Pancreas (tissue), 10 donors: ENCODE data around the gene HMGCL. TPM values are rescaled to one million over a fixed set of nuclear protein-coding genes. Genes with fewer than 3 reads are reported as not detected.

ENCODE experiments used
- ATAC-seq, 4 donors: fragments of 200-7000 bp; cut with Tn5 transposase; one replicate each; pipeline versions ENCODE4 v1.8.0 to v1.9.1; 2020; ENCODE audit warnings: mild to moderate bottlenecking in 4 of 4, moderate library complexity in 4 of 4
- DNase-seq, 6 donors: peaks; one replicate each; pipeline ENCODE4 v3.0.0-alpha.2; 2020
- FAIRE-seq: peaks from 2 replicates; lab custom pipeline; 2012; peaks lifted over from hg19 to GRCh38; lab: Jason Lieb, UNC
- H3K27ac ChIP-seq, 4 donors: fragments of 200-600 bp; sonication (generic); 1 replicate in 3 of 4; 2 replicates in 1 of 4; pipeline versions ENCODE4 v1.5.0 to v1.8.0; 2020
- H3K27me3 ChIP-seq, 4 donors: fragments of 200-600 bp; one replicate each; pipeline ENCODE4 v1.8.0; 2021
- H3K36me3 ChIP-seq, 3 donors: fragments of 200-600 bp; sonication (generic) in 1 of 3; one replicate each; pipeline versions ENCODE4 v1.5.0 to v1.8.0; 2020 to 2021
- H3K4me1 ChIP-seq, 3 donors: fragments of 200-600 bp; one replicate each; pipeline ENCODE4 v1.8.0; 2021
- H3K4me3 ChIP-seq, 4 donors: fragments of 200-600 bp; sonication (generic) in 2 of 4; one replicate each; pipeline versions ENCODE4 v1.5.0 to v1.8.0; 2020 to 2021
- H3K9me3 ChIP-seq, 4 donors: fragments of 200-600 bp; one replicate each; pipeline ENCODE4 v1.8.0; 2021
- WGBS, 2 donors: extraction: QIAGEN DNeasy Blood & Tissue Kit; methylation state at CpG; one replicate each; pipeline ENCODE4 v1.1.7; 2013; 5-methylcytosine and 5-hydroxymethylcytosine counted together
- intact Hi-C, 3 donors: fragments of 100-400 bp; cut with DNase I; formaldehyde crosslinking; loops; one replicate each; pipeline versions ENCODE4 v1.11.1 to v1.14.2; 2022
- polyA plus RNA-seq, 2 donors: library from polyadenylated mRNA; stranded (reverse); fragments of 200-250 nt; gene quantifications; one replicate each; pipeline ENCODE4 v1.2.3, GENCODE V29; 2013
- total RNA-seq, 6 donors: library from RNA; stranded (reverse); fragmentation: NEBNext Ultra II Directional in 4 of 6; extraction: Animal tissue kit (Norgen Biotek cat#: 25700) in 4 of 6; gene quantifications; one replicate each; pipeline versions ENCODE4 v1.2.1 to v1.2.4, GENCODE V29; 2021 to 2023
- TF ChIP-seq, protein P1 (sequence below), 4 donors: fragments of 200-600 bp; sonication (generic) in 3 of 4; IDR thresholded peaks; one replicate each; pipeline versions ENCODE4 v1.5.0 to v1.8.0; 2021; ENCODE audit warnings: antibody characterized with exemption in 4 of 4
- donor health status: healthy with polysubstance abuse.
- donor health status: DM: no; HTN: no; CAD: no; lungs with moderate emphysema.
- donor health status: DM: no; HTN: no; CAD: no.
- donor health status: control.
- donor health status: control.
- donor health status: Bipolar disorder and iron deficiency.
- donor health status: DM: yes; HTN: yes; CAD: no.
- donor health status: DM: no; HTN: no; CAD: no.
- donor health status: DM: no; HTN: no; CAD: no.
- donor health status: DM: yes; HTN: yes; CAD: no.

HMGCL gene
- total and polyA plus RNA-seq, 8 donors = 16.2 to 27.0 (median 17.3) TPM

DNA sequence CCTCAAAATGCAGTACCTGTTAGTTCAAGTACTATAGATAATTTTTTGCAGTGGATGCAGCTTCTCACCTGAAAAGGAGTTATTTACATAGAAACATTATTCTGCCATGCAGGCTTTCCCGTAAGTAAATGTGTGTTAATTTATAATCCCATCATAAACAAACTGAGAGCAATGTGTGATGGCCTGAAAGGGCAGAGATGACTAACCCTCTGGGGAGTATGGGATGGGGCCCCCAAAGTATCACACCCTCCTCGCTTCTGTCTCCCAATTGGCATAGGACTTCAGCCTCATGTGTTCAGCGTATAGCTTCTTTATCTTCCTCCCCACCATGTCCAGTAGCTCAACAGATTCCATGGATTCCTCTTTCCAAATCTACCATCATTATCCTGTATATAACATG is 7.6 kb downstream of the HMGCL start:
- TF ChIP-seq, protein P1, sequence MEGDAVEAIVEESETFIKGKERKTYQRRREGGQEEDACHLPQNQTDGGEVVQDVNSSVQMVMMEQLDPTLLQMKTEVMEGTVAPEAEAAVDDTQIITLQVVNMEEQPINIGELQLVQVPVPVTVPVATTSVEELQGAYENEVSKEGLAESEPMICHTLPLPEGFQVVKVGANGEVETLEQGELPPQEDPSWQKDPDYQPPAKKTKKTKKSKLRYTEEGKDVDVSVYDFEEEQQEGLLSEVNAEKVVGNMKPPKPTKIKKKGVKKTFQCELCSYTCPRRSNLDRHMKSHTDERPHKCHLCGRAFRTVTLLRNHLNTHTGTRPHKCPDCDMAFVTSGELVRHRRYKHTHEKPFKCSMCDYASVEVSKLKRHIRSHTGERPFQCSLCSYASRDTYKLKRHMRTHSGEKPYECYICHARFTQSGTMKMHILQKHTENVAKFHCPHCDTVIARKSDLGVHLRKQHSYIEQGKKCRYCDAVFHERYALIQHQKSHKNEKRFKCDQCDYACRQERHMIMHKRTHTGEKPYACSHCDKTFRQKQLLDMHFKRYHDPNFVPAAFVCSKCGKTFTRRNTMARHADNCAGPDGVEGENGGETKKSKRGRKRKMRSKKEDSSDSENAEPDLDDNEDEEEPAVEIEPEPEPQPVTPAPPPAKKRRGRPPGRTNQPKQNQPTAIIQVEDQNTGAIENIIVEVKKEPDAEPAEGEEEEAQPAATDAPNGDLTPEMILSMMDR (IDR thresholded peaks at IDR 0.05) = no peak
- Histone ChIP-seq H3K4me1 (no peaks in the 10 kb centered on the region), H3K9me3 (no peaks in the 10 kb centered on the region), H3K36me3 (peaks cover 0 to 46% (median 18%) of the 10 kb centered on the region in 3 donors), H3K27ac (no peak overlapping the region), H3K27me3 (no peaks in the 10 kb centered on the region), H3K4me3 (no peak overlapping the region)
- intact Hi-C loops = no loop called here
- WGBS, 2 donors = 85 to 89% methylated on average over 3 of the region's 3 CpGs
- no peak for DNase-seq
- FAIRE-seq = no peak
- ATAC-seq = no peak

DNA sequence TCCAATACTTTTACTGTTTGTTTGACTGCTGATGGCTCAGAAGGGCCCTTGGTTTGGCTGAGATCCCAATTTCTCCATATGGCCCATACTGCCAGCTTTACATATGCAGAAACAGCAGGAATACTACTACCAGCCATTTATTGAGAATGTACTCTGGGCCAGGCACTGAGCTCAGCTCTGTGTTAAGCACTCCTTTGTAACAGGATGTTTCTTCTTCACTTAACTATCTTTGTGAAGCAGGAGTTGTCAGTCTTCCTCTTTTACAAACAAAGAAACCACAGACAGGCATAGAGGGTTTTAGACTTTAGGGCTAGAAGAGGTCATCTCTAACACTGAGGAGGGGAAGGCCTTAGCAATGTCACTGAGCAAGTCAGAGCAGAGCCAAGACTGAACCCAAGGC is 8.3 kb downstream of the HMGCL start:
- no peaks in the 10 kb centered on the region for H3K9me3 ChIP-seq
- DNase-seq = no peak
- no peaks in the 10 kb centered on the region for H3K4me1 ChIP-seq
- no peak overlapping the region for H3K4me3 ChIP-seq
- TF ChIP-seq, protein P1 (IDR thresholded peaks at IDR 0.05) = no peak
- peaks cover 0 to 51% (median 18%) of the 10 kb centered on the region in 3 donors for H3K36me3 ChIP-seq
- intact Hi-C loops = no loop called here
- FAIRE-seq = no peak
- no peak overlapping the region for H3K27ac ChIP-seq
- H3K27me3 ChIP-seq = no peaks in the 10 kb centered on the region
- no peak for ATAC-seq

- Histone ChIP-seq H3K4me1 (no peaks in the 10 kb centered on the region), H3K9me3 (no peaks in the 10 kb centered on the region), H3K27ac (no peak overlapping the region), H3K36me3 (peaks cover 0 to 51% (median 18%) of the 10 kb centered on the region in 3 donors), H3K4me3 (no peak overlapping the region), H3K27me3 (no peaks in the 10 kb centered on the region)
- 91 to 95% methylated on average over 3 of the region's 3 CpGs for WGBS, 2 donors
- intact Hi-C loops = no loop called here
- FAIRE-seq (no peak), DNase-seq (no peak), ATAC-seq (no peak)
- TF ChIP-seq, protein P1 (IDR thresholded peaks at IDR 0.05) = no peak
Measured at GRCh38 chr1:23816361-23816760, 8.9 kb downstream of the HMGCL start.

DNA sequence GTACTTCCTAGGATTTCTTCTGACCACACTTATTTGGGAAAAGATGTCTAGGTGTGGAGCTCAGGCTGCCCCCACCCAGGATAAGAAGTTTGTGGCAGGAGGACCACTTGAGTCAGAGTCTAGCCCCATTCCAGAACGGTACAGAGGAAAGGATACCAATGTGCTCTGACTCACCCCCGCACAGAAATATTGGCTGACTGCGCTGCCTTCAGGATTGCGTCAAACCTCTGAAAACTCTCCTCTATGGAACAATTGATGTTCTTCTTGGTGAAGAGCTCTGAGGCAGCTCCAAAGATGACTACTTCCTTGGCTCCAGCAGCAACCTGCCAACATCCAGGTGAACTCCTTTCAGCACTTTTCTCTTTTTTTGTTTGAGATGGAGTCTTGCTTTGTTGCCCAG is 11.2 kb downstream of the HMGCL start:
- WGBS, 2 donors = 94 to 100% methylated on average over 4 of the region's 4 CpGs

More for the DNA sequence above, 11.2 kb downstream of the HMGCL start:
- H3K4me1 ChIP-seq = peaks cover 0 to 5% (median 0%) of the 10 kb centered on the region in 3 donors
- H3K9me3 ChIP-seq = no peaks in the 10 kb centered on the region
- no peaks in the 10 kb centered on the region for H3K27me3 ChIP-seq
- ATAC-seq = no peak
- DNase-seq = no peak
- FAIRE-seq = no peak
- TF ChIP-seq, protein P1 (IDR thresholded peaks at IDR 0.05) = no peak
- H3K36me3 ChIP-seq = peaks cover 0 to 51% (median 18%) of the 10 kb centered on the region in 3 donors
- intact Hi-C loops = no loop called here
- no peak overlapping the region for H3K4me3 ChIP-seq
- no peak overlapping the region for H3K27ac ChIP-seq
